ENCODE results near the gene PLAAT4.
"Not testable (repeated sequence)": the region's sequence is repeated elsewhere in the genome, so short reads cannot be mapped to it uniquely, and the experiment has no call there.

Gene PLAAT4

DNA sequence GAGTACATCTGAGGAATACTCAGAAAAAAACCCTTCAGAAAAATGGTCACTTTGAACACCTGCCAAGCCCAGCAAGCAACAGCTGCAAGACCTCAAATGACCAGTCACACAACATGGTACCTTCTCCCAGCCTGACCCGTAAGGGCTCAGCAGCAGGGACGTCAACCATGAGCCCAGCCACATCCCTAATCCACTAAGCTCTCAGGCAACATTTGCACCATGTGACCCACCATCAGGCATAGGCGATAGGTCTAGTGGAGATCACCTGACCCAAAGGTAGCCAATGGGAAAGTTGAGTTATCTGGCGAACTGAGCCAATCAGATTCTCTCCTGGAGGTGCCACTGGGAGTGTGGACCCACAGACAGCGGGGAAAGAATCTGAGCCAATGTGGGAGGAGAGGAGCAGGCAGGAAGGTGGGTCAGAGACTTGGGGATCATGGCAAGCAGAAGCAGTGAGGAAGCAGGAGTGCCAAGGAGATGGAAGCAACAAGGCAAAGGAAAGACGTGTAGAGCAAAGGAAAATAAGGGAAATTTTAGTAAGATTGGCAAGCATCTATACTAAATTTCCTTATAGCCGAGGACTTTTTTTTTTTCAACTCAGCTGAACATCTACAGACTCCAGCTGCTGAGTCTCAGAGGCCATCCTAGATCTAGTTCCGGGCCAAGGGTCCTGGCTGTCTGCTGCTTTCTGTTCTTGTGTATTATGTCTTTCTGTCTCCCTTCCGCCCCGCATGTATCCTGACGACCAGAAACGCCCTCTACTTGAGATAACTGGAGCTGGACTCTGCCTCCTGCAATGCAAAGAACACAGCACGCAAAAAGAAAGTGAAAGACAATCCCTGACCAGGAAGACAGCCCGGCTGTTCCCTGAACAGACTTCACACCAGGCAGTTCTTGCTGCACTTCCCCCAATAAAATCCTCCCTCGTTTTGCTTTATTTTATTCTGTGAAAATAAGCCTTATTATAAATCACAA, 37.6 kb downstream of the PLAAT4 start:
- peak; percentile 29 for DNase-seq

GRCh38 chr11:63574856-63575602, 38.4 kb downstream of the PLAAT4 start:
- DNase-seq: no peak

DNA sequence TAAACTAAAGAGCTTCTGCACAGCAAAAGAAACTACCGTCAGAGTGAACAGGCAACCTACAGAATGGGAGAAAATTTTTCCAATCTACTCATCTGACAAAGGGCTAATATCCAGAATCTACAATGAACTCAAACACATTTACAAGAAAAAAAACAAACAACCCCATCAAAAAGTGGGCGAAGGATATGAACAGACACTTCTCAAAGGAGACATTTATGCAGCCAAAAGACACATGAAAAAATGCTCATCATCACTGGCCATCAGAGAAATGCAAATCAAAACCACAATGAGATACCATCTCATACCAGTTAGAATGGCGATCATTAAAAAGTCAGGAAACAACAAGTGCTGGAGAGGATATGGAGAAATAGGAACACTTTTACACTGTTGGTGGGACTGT, 42.3 kb downstream of the PLAAT4 start:
- DNase-seq: not testable (repeated sequence)

GRCh38 chr11:63581224-63581623, 44.6 kb downstream of the PLAAT4 start:
- not testable (repeated sequence) for DNase-seq

- no peak for DNase-seq
Observed at GRCh38 chr11:63583357-63583677, 46.7 kb downstream of the PLAAT4 start.

DNA sequence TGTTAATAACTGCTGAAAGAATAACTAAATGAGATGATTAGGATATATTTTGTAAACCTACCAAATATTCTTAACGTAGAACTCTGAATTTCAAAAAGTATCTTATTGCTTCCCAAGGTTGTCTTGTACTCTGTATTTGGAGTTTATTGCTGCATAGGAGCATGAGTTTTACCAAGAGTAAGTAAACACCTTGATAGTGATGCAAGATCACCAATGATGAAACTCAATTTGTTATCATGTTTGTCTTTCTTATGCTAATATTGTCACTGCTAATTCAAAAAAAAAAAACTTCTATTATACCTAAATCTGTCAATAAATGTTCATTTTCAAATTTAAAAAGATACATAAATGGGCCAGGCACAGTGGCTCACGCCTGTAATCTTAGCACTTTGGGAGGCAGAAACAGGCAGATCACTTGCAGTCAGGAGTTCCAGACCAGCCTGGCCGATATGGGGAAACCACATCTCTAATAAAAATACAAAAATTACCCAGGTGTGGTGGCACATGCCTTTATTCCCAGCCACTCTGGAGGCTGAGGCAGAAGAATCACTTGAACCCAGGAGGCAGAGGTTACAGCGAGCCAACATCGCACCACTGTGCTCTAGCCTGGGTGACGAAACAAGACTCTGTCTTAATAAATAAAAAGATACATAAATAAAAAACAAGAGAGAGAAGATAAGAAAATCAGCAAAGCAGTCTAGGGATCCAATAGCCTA, 50.0 kb downstream of the PLAAT4 start:
- DNase-seq: no peak

GRCh38 chr11:63589000-63589399, 52.4 kb downstream of the PLAAT4 start:
- no peak for DNase-seq

GRCh38 chr11:63590024-63590788, 53.6 kb downstream of the PLAAT4 start:
- DNase-seq: no peak

DNA sequence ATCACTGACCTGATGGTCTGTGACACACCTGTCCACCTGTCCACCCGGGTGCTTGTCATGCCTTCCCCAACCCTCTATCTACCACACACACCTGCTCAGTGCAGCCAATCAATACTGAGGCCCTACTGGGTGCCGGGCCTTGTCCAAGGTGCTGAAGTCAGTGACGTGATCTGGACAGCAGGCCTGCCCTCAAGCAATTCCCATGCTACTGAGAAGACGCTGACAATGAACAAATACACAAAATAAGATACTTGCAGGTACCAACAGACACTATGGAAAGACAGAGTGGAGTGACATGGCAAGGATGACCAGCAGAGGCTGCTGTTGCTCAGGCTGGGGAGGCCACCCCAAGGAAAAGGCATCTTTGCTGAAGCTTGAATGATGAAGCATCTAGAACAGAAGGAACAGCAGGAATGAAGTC, 56.4 kb downstream of the PLAAT4 start:
- peak; percentile 16 for DNase-seq

DNA sequence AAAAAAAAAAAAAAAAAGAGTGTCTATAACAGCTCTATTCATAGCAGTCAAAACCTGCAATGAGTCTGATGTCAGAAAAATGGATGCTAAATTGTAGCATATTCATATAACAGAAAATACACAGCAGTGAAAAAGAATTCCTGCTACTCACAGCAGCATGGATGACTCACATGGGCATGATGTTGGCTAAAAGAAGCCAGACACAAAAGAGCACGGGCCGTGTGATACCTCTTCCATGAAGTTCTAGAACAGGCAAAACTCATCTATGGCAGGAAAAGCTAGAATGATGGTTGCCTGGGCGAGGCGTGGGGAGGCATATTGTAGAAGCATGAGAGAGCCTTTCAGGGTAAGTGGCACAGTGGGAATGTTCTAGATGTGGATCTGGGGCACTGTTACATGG, 58.7 kb downstream of the PLAAT4 start:
- no peak for DNase-seq

All from activated CD4-positive, alpha-beta T cell treated with anti-CD3 and anti-CD28 coated beads for 48 hours (primary cell).